T-helper 2 cell (primary cell): ENCODE data around the gene AKAP13.
A peak's percentile ranks its signal among the peaks of the same experiment; 100 is the strongest.
"Not testable (repeated sequence)": the region's sequence is repeated elsewhere in the genome, so short reads cannot be mapped to it uniquely, and the experiment has no call there.

Experiments
- DNase-seq, 5 experiments: peaks; one replicate each; pipeline versions ENCODE4 v3.0.0 to v3.0.0-alpha.2; 2012 to 2022

Gene AKAP13

GRCh38 chr15:85794598-85795336, 414.4 kb downstream of the AKAP13 start, which contains the start of gene KLHL25:
KLHL25 (minus strand) TSS chr15:85794925; CDS start chr15:85769810, 25,115 bp downstream.
- peak; percentile 84 to 98 (median 89) for DNase-seq

GRCh38 chr15:85795337-85796305, 415.2 kb downstream of the AKAP13 start:
- no peak for DNase-seq

- not testable (repeated sequence) for DNase-seq
Measured at GRCh38 chr15:85796371-85796770, 416.0 kb downstream of the AKAP13 start.
